B cell (primary cell): ENCODE results near the gene KLHL7.

ENCODE experiments used
- CTCF ChIP-seq: fragments of 200-600 bp; IDR thresholded peaks from one replicate; pipeline ENCODE4 v1.8.0; 2022; ENCODE audit warnings: antibody characterized with exemption, mild to moderate bottlenecking
- EZH2 ChIP-seq: IDR thresholded peaks from 2 replicates; pipeline ENCODE4 v1.6.1; 2012; ENCODE audit warnings: borderline replicate concordance, low read depth, mild to moderate bottlenecking, moderate library complexity, low read length; ENCODE audit not compliant: insufficient read depth, poor library complexity, severe bottlenecking

GRCh38 chr7:23100697-23101096 is 4.9 kb upstream of the KLHL7 start:
- TF ChIP-seq CTCF (no peak), EZH2 (no peak)
